GM18868 (cell line): ENCODE measurements around the gene FLII.

ENCODE experiments used
- ATAC-seq: cut with Tn5 transposase; IDR thresholded peaks from one replicate; pipeline ENCODE4 v1.9.1; 2021; ENCODE audit warnings: mild to moderate bottlenecking, moderate library complexity; ENCODE audit not compliant: unreplicated experiment

The FLII gene

GRCh38 chr17:18245038-18245776 lies 13.3 kb downstream of the FLII start:
- no peak for ATAC-seq

- no peak for ATAC-seq
Measured at GRCh38 chr17:18241229-18241871, 17.2 kb downstream of the FLII start.

GRCh38 chr17:18240449-18240848 lies 18.1 kb downstream of the FLII start:
- ATAC-seq: no peak

GRCh38 chr17:18238299-18238698 lies 20.2 kb downstream of the FLII start:
- ATAC-seq: no peak

- ATAC-seq: no peak
Measured at GRCh38 chr17:18237461-18237860, 21.1 kb downstream of the FLII start.

GRCh38 chr17:18236494-18236893 lies 22.0 kb downstream of the FLII start:
- ATAC-seq: no peak

- no peak for ATAC-seq
Measured at GRCh38 chr17:18235743-18236256, 22.7 kb downstream of the FLII start.

- no peak for ATAC-seq
Measured at GRCh38 chr17:18234853-18235380, 23.6 kb downstream of the FLII start.

GRCh38 chr17:18233803-18234518 lies 24.6 kb downstream of the FLII start:
- no peak for ATAC-seq

- ATAC-seq: no peak
Measured at GRCh38 chr17:18231164-18231563, 27.4 kb downstream of the FLII start.

- ATAC-seq: no peak
Measured at GRCh38 chr17:18230288-18231141, 28.0 kb downstream of the FLII start.

GRCh38 chr17:18229771-18230170 lies 28.8 kb downstream of the FLII start:
- ATAC-seq: no peak

- ATAC-seq: no peak
Measured at GRCh38 chr17:18229254-18229653, 29.3 kb downstream of the FLII start.

GRCh38 chr17:18228176-18228682 lies 30.3 kb downstream of the FLII start:
- no peak for ATAC-seq

GRCh38 chr17:18227635-18228034 lies 30.9 kb downstream of the FLII start:
- no peak for ATAC-seq

- no peak for ATAC-seq
Measured at GRCh38 chr17:18226284-18226945, 32.1 kb downstream of the FLII start.

- peak; percentile 13 for ATAC-seq
Measured at GRCh38 chr17:18225642-18226283, 32.8 kb downstream of the FLII start.

GRCh38 chr17:18225121-18225641 lies 33.4 kb downstream of the FLII start, which contains the start of gene LLGL1:
Gene LLGL1, plus strand, starts transcription at chr17:18225635. Its CDS starts 48 bp downstream, at chr17:18225683.
- ATAC-seq: peak; percentile 90
